OCI-LY7 (cell line): ENCODE results near the gene FHOD3. TPM values are rescaled to one million over a fixed set of nuclear protein-coding genes. Genes with fewer than 3 reads are reported as not detected.
A peak's percentile ranks its signal among the peaks of the same experiment; 100 is the strongest.

Experiments used
- BruUV-seq: library from RNA; stranded (reverse); fragments of 400-500 nt; replicated peaks from 2 replicates; lab custom pipeline; 2021; lab: Mats Ljungman, UMichigan
- CTCF ChIA-PET: fragments of 300-600 bp; sonication (Branson Sonifier 250); formaldehyde crosslinking; loops from one replicate; lab custom pipeline; 2022; ENCODE audit warnings: antibody characterized with exemption; ENCODE audit not compliant: unreplicated experiment; lab: Charles Lee
- POLR2A ChIA-PET: fragments of 300-600 bp; sonication (Branson Sonifier 250); formaldehyde crosslinking; loops from one replicate; lab custom pipeline; 2022; ENCODE audit warnings: antibody characterized with exemption; lab: Charles Lee
- DNase-seq: peaks from one replicate; pipeline ENCODE4 v3.0.0-alpha.2; 2015; ENCODE audit warnings: low spot score
- H2AFZ ChIP-seq: fragments of 200-600 bp; sonication (generic), shearing (Covaris generic); 2 replicates; pipeline ENCODE4 v1.6.1; 2014; ENCODE audit warnings: mild to moderate bottlenecking, antibody characterized with exemption, low read length, moderate library complexity
- H3K27ac ChIP-seq: fragments of 200-600 bp; sonication (generic); 2 replicates; pipeline ENCODE4 v1.5.1; 2014; ENCODE audit warnings: mixed run types, low read depth, mild to moderate bottlenecking, moderate library complexity, low read length, inconsistent platforms; ENCODE audit not compliant: poor library complexity, severe bottlenecking
- H3K36me3 ChIP-seq: fragments of 200-600 bp; sonication (generic); 2 replicates; pipeline ENCODE4 v1.6.1; 2014; ENCODE audit warnings: mild to moderate bottlenecking, antibody characterized with exemption, low read length, moderate library complexity, mixed read lengths; ENCODE audit not compliant: insufficient read depth
- H3K4me1 ChIP-seq: fragments of 200-600 bp; sonication (generic); 2 replicates; pipeline ENCODE4 v1.5.1; 2014; ENCODE audit warnings: mild to moderate bottlenecking, low read length; ENCODE audit not compliant: insufficient read depth, poor library complexity, severe bottlenecking
- H3K4me2 ChIP-seq: fragments of 200-600 bp; sonication (generic); 2 replicates; pipeline ENCODE4 v1.6.1; 2014; ENCODE audit warnings: mild to moderate bottlenecking, low read length
- H3K4me3 ChIP-seq: fragments of 200-600 bp; sonication (generic); 2 replicates; pipeline ENCODE4 v1.5.1; 2014; ENCODE audit warnings: mild to moderate bottlenecking, low read depth, low read length; ENCODE audit not compliant: poor library complexity, severe bottlenecking
- H3K79me2 ChIP-seq: fragments of 200-600 bp; sonication (generic); 2 replicates; pipeline ENCODE4 v1.6.1; 2016; ENCODE audit warnings: low read depth, mild to moderate bottlenecking, low read length, moderate library complexity, mixed read lengths; ENCODE audit not compliant: insufficient read depth
- H3K9me2 ChIP-seq: fragments of 200-600 bp; sonication (generic); 2 replicates; pipeline ENCODE4 v1.6.1; 2016; ENCODE audit warnings: mild to moderate bottlenecking, low read length, mixed read lengths; ENCODE audit not compliant: insufficient read depth
- H3K9me3 ChIP-seq: fragments of 200-600 bp; sonication (generic); 2 replicates; pipeline ENCODE4 v1.6.1; 2014; ENCODE audit warnings: mild to moderate bottlenecking, mixed run types, low read length, mixed read lengths
- H4K20me1 ChIP-seq: fragments of 200-600 bp; sonication (generic); 2 replicates; pipeline ENCODE4 v1.6.1; 2014; ENCODE audit warnings: mild to moderate bottlenecking, antibody characterized with exemption, low read length, moderate library complexity, mixed read lengths; ENCODE audit not compliant: insufficient read depth
- CTCF ChIP-seq: fragments of 200-600 bp; sonication (generic); conservative IDR thresholded peaks from 2 replicates; pipeline ENCODE4 v1.5.1; 2014; ENCODE audit warnings: mild to moderate bottlenecking, antibody characterized with exemption, low read length, moderate library complexity, mixed read lengths
- EZH2phosphoT487 ChIP-seq: fragments of 200-600 bp; sonication (generic); IDR thresholded peaks from 2 replicates; pipeline ENCODE4 v1.6.1; 2018; ENCODE audit warnings: low read depth, borderline replicate concordance, mild to moderate bottlenecking, mixed run types, antibody characterized with exemption, low read length, moderate library complexity, mixed read lengths
- intact Hi-C: fragments of 100-400 bp; cut with micrococcal nuclease; formaldehyde crosslinking; loops from one replicate; pipeline ENCODE4 v1.10.0; 2022; ENCODE audit not compliant: unreplicated experiment
- total RNA-seq, 2 experiments: library from RNA; depleted of rRNA in 1 of 2; stranded (reverse); fragments of >200 nt in 1 of 2; shearing (Covaris generic) in 1 of 2; gene quantifications; 2 replicates each; pipeline ENCODE4 v1.2.3, GENCODE V29; 2014 to 2022

The FHOD3 gene
- total RNA-seq, 2 experiments from 2014 or later, result 0.06 to 2.4 TPM

DNA sequence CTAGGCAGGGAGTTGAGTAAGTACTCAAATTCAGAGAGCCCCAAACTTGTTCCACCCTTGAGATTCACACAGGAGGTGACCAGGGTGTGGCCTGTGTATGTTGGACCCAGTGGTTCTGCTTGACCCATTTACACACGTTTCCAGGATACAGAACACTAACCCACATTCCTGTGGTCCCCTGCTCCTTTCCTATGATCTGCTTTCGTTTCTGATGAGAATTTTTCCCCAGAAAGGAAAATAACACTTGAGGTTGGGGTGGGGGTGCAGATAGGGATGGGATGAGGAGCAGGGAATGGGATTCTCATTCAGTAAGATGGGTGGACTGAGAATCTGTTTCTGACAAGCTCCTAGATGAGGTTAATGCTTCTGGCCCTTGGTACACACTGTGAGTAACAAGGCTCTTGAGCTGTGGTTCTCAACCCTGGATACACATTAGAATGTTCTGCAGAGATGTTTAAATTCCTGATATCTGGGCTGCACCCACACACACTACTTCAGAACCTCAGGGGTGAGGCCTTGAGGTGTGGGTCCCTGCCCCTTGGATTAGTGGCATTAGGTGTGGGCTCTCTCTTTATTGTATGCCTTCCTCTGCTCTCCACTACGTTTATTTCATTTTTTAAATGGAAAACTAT is 472.9 kb downstream of the FHOD3 start:
- no peaks in the 10 kb centered on the region for H3K79me2 ChIP-seq
- no peaks in the 10 kb centered on the region for H3K9me2 ChIP-seq
- TF ChIP-seq CTCF (no peak), EZH2phosphoT487 (no peak)
- peaks cover 8% of the 10 kb centered on the region for H3K4me1 ChIP-seq
- no peak overlapping the region for H3K27ac ChIP-seq
- ChIA-PET CTCF (no interaction called here), POLR2A (interaction anchor here (0.6 kb wide), 1 partner anchor 749 kb away, joined by 3 read pairs; no protein-coding TSS in a partner anchor)
- intact Hi-C loops, result loop anchor here (5.0 kb wide), 1 partner anchor 37 kb away; no protein-coding TSS in a partner anchor
- H3K4me2 ChIP-seq, result no peak overlapping the region
- no peak overlapping the region for H2AFZ ChIP-seq
- H4K20me1 ChIP-seq, result no peaks in the 10 kb centered on the region
- no TSS peak for BruUV-seq
- no peaks in the 10 kb centered on the region for H3K9me3 ChIP-seq
- H3K36me3 ChIP-seq, result no peaks in the 10 kb centered on the region
- no peak overlapping the region for H3K4me3 ChIP-seq
- no peak for DNase-seq

DNA sequence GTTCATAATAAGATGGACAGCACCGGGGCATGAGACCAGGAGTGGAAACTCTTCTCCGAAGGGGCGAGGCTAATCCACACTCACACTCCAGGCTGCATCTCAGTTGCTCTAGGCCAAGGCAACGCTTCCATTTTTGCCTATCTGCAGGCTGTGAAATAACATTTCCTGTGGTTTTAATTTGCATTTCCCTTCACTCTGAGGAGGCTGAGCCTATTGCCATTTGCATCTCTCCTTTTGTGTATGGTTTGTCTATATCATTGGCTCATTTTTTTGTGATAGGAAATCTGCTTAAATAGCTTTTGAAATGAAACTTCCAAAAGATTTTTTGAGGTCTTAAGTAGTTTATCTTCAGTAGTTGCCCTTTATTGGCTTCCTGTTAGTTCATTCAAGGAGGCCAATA is 473.7 kb downstream of the FHOD3 start:
- Histone ChIP-seq H3K4me2 (peak overlapping the region; percentile 42), H3K79me2 (no peaks in the 10 kb centered on the region), H2AFZ (no peak overlapping the region), H3K36me3 (no peaks in the 10 kb centered on the region), H3K9me2 (no peaks in the 10 kb centered on the region), H3K4me1 (peaks cover 8% of the 10 kb centered on the region), H3K4me3 (no peak overlapping the region), H4K20me1 (no peaks in the 10 kb centered on the region), H3K9me3 (no peaks in the 10 kb centered on the region), H3K27ac (no peak overlapping the region)
- DNase-seq, result peak; percentile 8
- intact Hi-C loops, result loop anchor here (5.0 kb wide), 1 partner anchor 36 kb away; no protein-coding TSS in a partner anchor
- POLR2A ChIA-PET, result no interaction called here
- BruUV-seq, result no TSS peak
- CTCF ChIA-PET, result no interaction called here
- no peak for TF ChIP-seq EZH2phosphoT487
- no peak for TF ChIP-seq CTCF

DNA sequence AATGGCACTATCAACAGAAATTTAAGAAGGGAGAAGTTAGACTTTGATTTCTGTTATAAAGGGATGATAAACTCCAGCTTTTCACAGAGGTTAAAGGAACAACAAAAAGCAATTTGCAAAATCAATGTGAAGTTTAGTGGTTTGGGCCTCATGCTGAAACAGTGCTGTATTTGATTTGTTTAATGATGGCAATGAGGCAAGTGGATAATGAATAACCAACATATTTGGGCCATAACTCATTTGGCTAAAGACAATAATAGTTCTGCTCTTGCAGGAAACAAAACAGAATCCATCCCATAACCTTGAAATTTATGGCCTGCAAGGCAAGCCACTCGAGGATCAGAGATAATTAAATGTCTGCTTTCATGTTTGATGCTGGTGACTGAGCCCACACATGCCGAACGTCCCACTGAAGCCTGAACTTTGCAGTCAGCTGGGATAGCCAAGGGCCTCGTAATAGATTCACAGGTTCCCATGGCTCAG is 474.8 kb downstream of the FHOD3 start:
- ChIA-PET POLR2A (no interaction called here), CTCF (no interaction called here)
- no peaks in the 10 kb centered on the region for H3K9me3 ChIP-seq
- no TSS peak for BruUV-seq
- H3K79me2 ChIP-seq, result no peaks in the 10 kb centered on the region
- peaks cover 8% of the 10 kb centered on the region for H3K4me1 ChIP-seq
- H3K36me3 ChIP-seq, result no peaks in the 10 kb centered on the region
- no peaks in the 10 kb centered on the region for H4K20me1 ChIP-seq
- TF ChIP-seq EZH2phosphoT487 (no peak), CTCF (no peak)
- H2AFZ ChIP-seq, result no peak overlapping the region
- no peak for DNase-seq
- no peak overlapping the region for H3K4me2 ChIP-seq
- no peak overlapping the region for H3K27ac ChIP-seq
- no peak overlapping the region for H3K4me3 ChIP-seq
- intact Hi-C loops, result loop anchor here (5.0 kb wide), 1 partner anchor 35 kb away; no protein-coding TSS in a partner anchor
- H3K9me2 ChIP-seq, result no peaks in the 10 kb centered on the region
